PC-3 (cell line): Measurements from ENCODE around the gene FGFR3. TPM values are rescaled to one million over a fixed set of nuclear protein-coding genes. Genes with fewer than 3 reads are reported as not detected.

Source experiments
- ATAC-seq: fragments of 200-7000 bp; cut with Tn5 transposase; 2 replicates; pipeline ENCODE4 v1.9.1; 2020; ENCODE audit warnings: mild to moderate bottlenecking, moderate library complexity
- BruUV-seq: library from RNA; stranded (reverse); fragments of 400-500 nt; replicated peaks from 2 replicates; lab custom pipeline; 2021; lab: Mats Ljungman, UMichigan
- CTCF ChIA-PET: fragments of 300-600 bp; sonication (Branson Sonifier 250); formaldehyde crosslinking; loops from one replicate; lab custom pipeline; 2022; ENCODE audit warnings: antibody characterized with exemption; lab: Charles Lee
- POLR2A ChIA-PET: fragments of 300-600 bp; sonication (Branson Sonifier 250); formaldehyde crosslinking; loops from one replicate; lab custom pipeline; 2022; ENCODE audit warnings: antibody characterized with exemption; ENCODE audit not compliant: unreplicated experiment; lab: Charles Lee
- DNase-seq: peaks from one replicate; pipeline ENCODE4 v3.0.0-alpha.2; 2015
- H2AFZ ChIP-seq: fragments of 300-600 bp; sonication (generic); 2 replicates; pipeline ENCODE4 v1.6.0; 2016; ENCODE audit warnings: antibody characterized with exemption, low read length
- H3F3A ChIP-seq: fragments of 300-600 bp; sonication (generic); one replicate; pipeline ENCODE4 v1.6.0; 2017; ENCODE audit warnings: antibody characterized with exemption, low read length, control low read depth, mild to moderate bottlenecking; ENCODE audit not compliant: unreplicated experiment
- H3K27ac ChIP-seq: fragments of 300-600 bp; sonication (generic); 2 replicates; pipeline ENCODE4 v1.5.1; 2016; ENCODE audit warnings: mild to moderate bottlenecking, low read length
- H3K27me3 ChIP-seq: fragments of 300-600 bp; sonication (generic); 2 replicates; pipeline ENCODE4 v1.6.1; 2016; ENCODE audit warnings: low read length, mixed read lengths
- H3K36me3 ChIP-seq: fragments of 300-600 bp; sonication (generic); 2 replicates; pipeline ENCODE4 v1.6.1; 2016; ENCODE audit warnings: low read depth, mixed run types, low read length, mixed read lengths
- H3K4me1 ChIP-seq: fragments of 300-600 bp; sonication (generic); 2 replicates; pipeline ENCODE4 v1.5.1; 2016; ENCODE audit warnings: low read length; ENCODE audit not compliant: insufficient read depth
- H3K4me2 ChIP-seq: fragments of 300-600 bp; sonication (generic); 2 replicates; pipeline ENCODE4 v1.6.0; 2016; ENCODE audit warnings: low read length
- H3K4me3 ChIP-seq: fragments of 300-600 bp; sonication (generic); 2 replicates; pipeline ENCODE4 v1.5.1; 2016; ENCODE audit warnings: mild to moderate bottlenecking, low read length, mixed read lengths
- H3K79me2 ChIP-seq: fragments of 300-600 bp; sonication (generic); 2 replicates; pipeline ENCODE4 v1.6.1; 2017; ENCODE audit warnings: low read length, mixed read lengths
- H3K9ac ChIP-seq: fragments of 300-600 bp; sonication (generic); 2 replicates; pipeline ENCODE4 v1.6.0; 2016; ENCODE audit warnings: mild to moderate bottlenecking, low read length
- H3K9me2 ChIP-seq: fragments of 300-600 bp; sonication (generic); replicated peaks from 2 replicates; pipeline ENCODE4 v1.6.1; 2016; ENCODE audit warnings: mixed run types, low read length, mixed read lengths
- H3K9me3 ChIP-seq: fragments of 300-600 bp; sonication (generic); 2 replicates; pipeline ENCODE4 v1.6.1; 2016; ENCODE audit warnings: low read length, mixed read lengths
- H4K20me1 ChIP-seq: fragments of 300-600 bp; sonication (generic); 2 replicates; pipeline ENCODE4 v1.6.1; 2016; ENCODE audit warnings: low read length, mixed read lengths
- CTCF ChIP-seq: fragments of 300-600 bp; sonication (generic); conservative IDR thresholded peaks from 2 replicates; pipeline ENCODE4 v1.5.1; 2017; ENCODE audit warnings: antibody characterized with exemption, low read depth, mild to moderate bottlenecking, low read length
- EZH2 ChIP-seq: fragments of 300-600 bp; sonication (generic); IDR thresholded peaks from one replicate; pipeline ENCODE4 v1.6.1; 2017; ENCODE audit warnings: antibody characterized with exemption, mild to moderate bottlenecking, low read length; ENCODE audit not compliant: unreplicated experiment
- EZH2phosphoT487 ChIP-seq: fragments of 300-600 bp; sonication (generic); IDR thresholded peaks from 2 replicates; pipeline ENCODE4 v1.6.1; 2018; ENCODE audit warnings: mild to moderate bottlenecking, antibody characterized with exemption, low read length, borderline replicate concordance
- intact Hi-C: fragments of 100-400 bp; cut with micrococcal nuclease; formaldehyde crosslinking; loops from 2 replicates; pipeline ENCODE4 v1.9.0; 2023
- total RNA-seq: library from RNA; depleted of rRNA; stranded (reverse); fragments of >200 nt; gene quantifications from 2 replicates; pipeline ENCODE4 v1.2.3, GENCODE V29; 2014

Gene FGFR3
- total RNA-seq, 1 experiment from 2014 or later = 0.11 TPM

- Histone ChIP-seq H3K9me3 (no peaks in the 10 kb centered on the region), H3F3A (no peaks in the 10 kb centered on the region), H3K36me3 (peaks cover 7% of the 10 kb centered on the region; the same call in 1 of the 2 replicates), H3K27ac (no peak overlapping the region), H3K4me3 (no peak overlapping the region), H3K9ac (no peak overlapping the region), H3K4me2 (no peak overlapping the region), H3K79me2 (peaks cover 29% of the 10 kb centered on the region), H4K20me1 (0 out of 2 replicates have a peak, but pooled peaks cover 6% of the 10 kb centered on the region), H3K27me3 (no peaks in the 10 kb centered on the region), H2AFZ (no peak overlapping the region), H3K9me2 (no peaks in the 10 kb centered on the region), H3K4me1 (0 out of 2 replicates have a peak, but pooled peaks cover 4% of the 10 kb centered on the region)
- CTCF ChIA-PET = interaction anchor here (0.6 kb wide), 1 partner anchor 1127 kb away, joined by 3 read pairs; no protein-coding TSS in a partner anchor
- TF ChIP-seq EZH2phosphoT487 = no peak
- no peak for TF ChIP-seq CTCF
- no TSS peak for BruUV-seq
- DNase-seq (no peak), ATAC-seq (no peak)
- intact Hi-C loops = no loop called here
- POLR2A ChIA-PET = no interaction called here
These were observed 48.3 kb downstream of the FGFR3 start for GRCh38 chr4:1841201-1841886.

DNA sequence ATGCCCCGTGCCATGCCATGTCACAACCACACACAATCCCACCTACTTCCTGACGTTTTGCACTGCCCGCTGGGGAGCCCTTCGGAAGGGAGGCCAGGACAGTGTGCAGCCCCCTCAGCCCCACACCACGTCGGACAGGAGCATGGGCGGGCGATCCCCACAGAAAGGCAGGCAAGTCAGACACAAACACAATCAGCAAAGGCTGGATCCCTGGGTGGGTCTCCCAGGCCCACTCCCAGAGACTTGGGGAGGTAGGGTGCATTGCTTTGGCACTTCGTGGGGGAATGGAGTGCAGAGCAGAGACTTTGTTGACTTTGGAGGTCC is 48.8 kb downstream of the FGFR3 start:
- TF ChIP-seq EZH2phosphoT487 (no peak), CTCF (no peak), EZH2 (no peak)
- intact Hi-C loops = no loop called here
- Histone ChIP-seq H4K20me1 (0 out of 2 replicates have a peak, but pooled peaks cover 6% of the 10 kb centered on the region), H3K9ac (no peak overlapping the region), H3K9me3 (no peaks in the 10 kb centered on the region), H3K79me2 (peaks cover 29% of the 10 kb centered on the region), H3F3A (no peaks in the 10 kb centered on the region), H3K4me1 (0 out of 2 replicates have a peak, but pooled peaks cover 4% of the 10 kb centered on the region), H3K36me3 (peaks cover 10% of the 10 kb centered on the region; the same call in 1 of the 2 replicates), H3K4me2 (no peak overlapping the region), H3K27me3 (no peaks in the 10 kb centered on the region), H2AFZ (no peak overlapping the region), H3K9me2 (no peaks in the 10 kb centered on the region), H3K4me3 (no peak overlapping the region), H3K27ac (no peak overlapping the region)
- no TSS peak for BruUV-seq
- no peak for ATAC-seq
- CTCF ChIA-PET = interaction anchor here (0.6 kb wide), 1 partner anchor 1126 kb away, joined by 3 read pairs; no protein-coding TSS in a partner anchor
- DNase-seq = no peak
- POLR2A ChIA-PET = no interaction called here

DNA sequence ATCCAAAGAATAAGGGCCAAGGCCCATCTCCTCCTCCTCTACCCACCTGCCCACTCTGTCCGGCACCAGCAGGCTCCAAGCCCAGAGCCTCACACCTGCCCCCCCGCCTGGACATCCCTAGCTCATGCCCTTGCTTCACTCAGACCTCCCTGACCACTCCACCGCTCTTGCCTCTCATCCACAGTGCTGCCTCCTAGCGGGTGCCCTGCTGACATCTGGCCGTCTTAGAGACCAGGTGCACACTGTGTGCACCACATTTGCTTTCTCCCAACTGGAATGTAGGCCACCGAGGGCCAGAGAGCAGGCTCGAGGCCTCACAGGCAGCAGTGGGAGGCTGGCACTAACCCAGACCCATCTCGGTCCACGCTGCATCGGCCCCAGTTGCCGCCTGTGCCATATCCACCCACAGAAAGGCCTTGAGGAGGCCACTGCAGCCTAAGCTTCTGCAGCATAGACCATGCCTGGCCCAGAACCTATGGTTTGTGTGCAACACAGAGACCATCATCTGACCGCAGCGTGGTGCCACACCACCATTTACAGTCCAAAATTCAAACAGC is 49.3 kb downstream of the FGFR3 start:
- intact Hi-C loops = no loop called here

More for the DNA sequence above, 49.3 kb downstream of the FGFR3 start:
- CTCF ChIA-PET = no interaction called here
- Histone ChIP-seq H4K20me1 (0 out of 2 replicates have a peak, but pooled peaks cover 6% of the 10 kb centered on the region), H3K4me3 (no peak overlapping the region), H3K79me2 (peaks cover 29% of the 10 kb centered on the region), H3K4me1 (0 out of 2 replicates have a peak, but pooled peaks cover 4% of the 10 kb centered on the region), H3K9me2 (no peaks in the 10 kb centered on the region), H3K27ac (no peak overlapping the region), H3K9me3 (no peaks in the 10 kb centered on the region), H3F3A (no peaks in the 10 kb centered on the region), H3K27me3 (no peaks in the 10 kb centered on the region), H3K9ac (no peak overlapping the region), H3K36me3 (peaks cover 10% of the 10 kb centered on the region; the same call in 1 of the 2 replicates), H2AFZ (no peak overlapping the region), H3K4me2 (no peak overlapping the region)
- no peak for TF ChIP-seq EZH2phosphoT487
- TF ChIP-seq CTCF = no peak
- no peak for TF ChIP-seq EZH2
- no peak for ATAC-seq
- no TSS peak for BruUV-seq
- no peak for DNase-seq
- POLR2A ChIA-PET = no interaction called here
